Measurements from ENCODE around the gene UAP1. TPM values are rescaled to one million over a fixed set of nuclear protein-coding genes. Genes with fewer than 3 reads are reported as not detected.

UAP1 gene
- total and polyA plus RNA-seq, 2 donors (not counting 1 experiment from before 2014, with no cell fraction given), result 5.3 to 16.4 TPM

- no peak for ATAC-seq (ENCODE audit: low read depth)
- H3K27ac ChIP-seq (ENCODE audit: low read length in 2 of 2), result no peak overlapping the region
- no peaks in the 10 kb centered on the region for H3K27me3 ChIP-seq (replicated peaks in 1 of 4; ENCODE audit: control extremely low read depth in 1 of 4, control insufficient read depth in 3 of 4, insufficient read depth in 4 of 4, low read length in 3 of 4)
- H3K4me2 ChIP-seq (replicated peaks; ENCODE audit: low read depth, low read length, poor library complexity, severe bottlenecking), result no peak overlapping the region
- H4K20me1 ChIP-seq (ENCODE audit: control insufficient read depth, insufficient read depth, low read length, poor library complexity, severe bottlenecking), result no peaks in the 10 kb centered on the region
- Mint-ChIP-seq H3K9me3 (ENCODE audit: insufficient read depth) (peaks cover 7% of the 10 kb centered on the region), H3K4me3 (no peak overlapping the region), H3K4me1 (no peaks in the 10 kb centered on the region), H3K27me3 (no peaks in the 10 kb centered on the region), H3K27ac (no peak overlapping the region)
- no peak for TF ChIP-seq CTCF (IDR thresholded peaks at IDR 0.05)
- no peak for TF ChIP-seq EZH2 (IDR thresholded peaks at IDR 0.05; ENCODE audit: borderline replicate concordance, insufficient read depth, low read depth, low read length, poor library complexity, severe bottlenecking)
- H2AFZ ChIP-seq (ENCODE audit: insufficient read depth, low read depth, low read length, poor library complexity, severe bottlenecking), result no peak overlapping the region
- H3K4me1 ChIP-seq (ENCODE audit: control insufficient read depth in 2 of 2, insufficient read depth in 2 of 2, low read length in 2 of 2), result no peaks in the 10 kb centered on the region
- H3K79me2 ChIP-seq (ENCODE audit: control insufficient read depth, insufficient read depth, low read length), result no peaks in the 10 kb centered on the region
- H3K9ac ChIP-seq (ENCODE audit: low read length), result no peak overlapping the region
- H3K9me3 ChIP-seq (ENCODE audit: control extremely low read depth in 1 of 3, control insufficient read depth in 2 of 3, insufficient read depth in 1 of 3, low read length in 2 of 3), result peaks cover 1 to 16% (median 8%) of the 10 kb centered on the region in 3 donors
- intact Hi-C loops (cut with micrococcal nuclease), result no loop called here
- DNase-seq, result no peak
- H3K36me3 ChIP-seq (replicated peaks in 1 of 2; ENCODE audit: control extremely low read depth in 1 of 2, control insufficient read depth in 1 of 2, extremely low read depth in 1 of 2, insufficient read depth in 2 of 2, low read length in 1 of 2), result no peaks in the 10 kb centered on the region
- POLR2A ChIA-PET, result no interaction called here
- H3K4me3 ChIP-seq (ENCODE audit: control extremely low read depth in 1 of 5, extremely low read depth in 1 of 5, insufficient read depth in 1 of 5, low read depth in 2 of 5, low read length in 4 of 5), result no peak overlapping the region
- CTCF ChIA-PET, result interaction anchor here (1.2 kb wide), 1 partner anchor 25 kb away, joined by 3 read pairs; no protein-coding TSS in a partner anchor
- WGBS (ENCODE audit: insufficient coverage), result no CpG with 5 or more reads among the region's 1 CpG
Observed at GRCh38 chr1:162616848-162617247, 55.3 kb downstream of the UAP1 start.

GRCh38 chr1:162617513-162617912 is 56.0 kb downstream of the UAP1 start:
- Histone ChIP-seq H3K9me3 (ENCODE audit: control extremely low read depth in 1 of 3, control insufficient read depth in 2 of 3, insufficient read depth in 1 of 3, low read length in 2 of 3) (peaks cover 1 to 16% (median 8%) of the 10 kb centered on the region in 3 donors), H3K36me3 (replicated peaks in 1 of 2; ENCODE audit: control extremely low read depth in 1 of 2, control insufficient read depth in 1 of 2, extremely low read depth in 1 of 2, insufficient read depth in 2 of 2, low read length in 1 of 2) (no peaks in the 10 kb centered on the region), H4K20me1 (ENCODE audit: control insufficient read depth, insufficient read depth, low read length, poor library complexity, severe bottlenecking) (no peaks in the 10 kb centered on the region), H3K4me3 (ENCODE audit: control extremely low read depth in 1 of 5, extremely low read depth in 1 of 5, insufficient read depth in 1 of 5, low read depth in 2 of 5, low read length in 4 of 5) (no peak overlapping the region), H3K27me3 (replicated peaks in 1 of 4; ENCODE audit: control extremely low read depth in 1 of 4, control insufficient read depth in 3 of 4, insufficient read depth in 4 of 4, low read length in 3 of 4) (no peaks in the 10 kb centered on the region), H3K27ac (ENCODE audit: low read length in 2 of 2) (no peak overlapping the region), H2AFZ (ENCODE audit: insufficient read depth, low read depth, low read length, poor library complexity, severe bottlenecking) (no peak overlapping the region), H3K4me1 (ENCODE audit: control insufficient read depth in 2 of 2, insufficient read depth in 2 of 2, low read length in 2 of 2) (no peaks in the 10 kb centered on the region), H3K79me2 (ENCODE audit: control insufficient read depth, insufficient read depth, low read length) (no peaks in the 10 kb centered on the region), H3K4me2 (replicated peaks; ENCODE audit: low read depth, low read length, poor library complexity, severe bottlenecking) (no peak overlapping the region), H3K9ac (ENCODE audit: low read length) (no peak overlapping the region)
- H3K27ac Mint-ChIP-seq, result no peak overlapping the region
- ChIA-PET POLR2A (interaction anchor here (0.6 kb wide), 1 partner anchor 45 kb away, joined by 3 read pairs; no protein-coding TSS in a partner anchor), CTCF (interaction anchor here (1.2 kb wide), 1 partner anchor 24 kb away, joined by 3 read pairs; no protein-coding TSS in a partner anchor)
- H3K27me3 Mint-ChIP-seq, result no peaks in the 10 kb centered on the region
- H3K4me3 Mint-ChIP-seq, result no peak overlapping the region
- TF ChIP-seq CTCF (IDR thresholded peaks at IDR 0.05) (no peak), EZH2 (IDR thresholded peaks at IDR 0.05; ENCODE audit: borderline replicate concordance, insufficient read depth, low read depth, low read length, poor library complexity, severe bottlenecking) (no peak)
- DNase-seq (no peak), ATAC-seq (ENCODE audit: low read depth) (no peak)
- intact Hi-C loops (cut with micrococcal nuclease), result no loop called here
- peaks cover 7% of the 10 kb centered on the region for H3K9me3 Mint-ChIP-seq (ENCODE audit: insufficient read depth)
- WGBS (ENCODE audit: insufficient coverage), result no CpG with 5 or more reads among the region's 1 CpG
- no peaks in the 10 kb centered on the region for H3K4me1 Mint-ChIP-seq
